HG02852 (cell line): Measurements from ENCODE around the gene KRT14.
"Not testable (repeated sequence)": the region's sequence is repeated elsewhere in the genome, so short reads cannot be mapped to it uniquely, and the experiment has no call there.

Source experiments
- ATAC-seq: cut with Tn5 transposase; IDR thresholded peaks from one replicate; pipeline ENCODE4 v1.9.1; 2021; ENCODE audit warnings: mild to moderate bottlenecking, moderate library complexity; ENCODE audit not compliant: unreplicated experiment

The KRT14 gene

DNA sequence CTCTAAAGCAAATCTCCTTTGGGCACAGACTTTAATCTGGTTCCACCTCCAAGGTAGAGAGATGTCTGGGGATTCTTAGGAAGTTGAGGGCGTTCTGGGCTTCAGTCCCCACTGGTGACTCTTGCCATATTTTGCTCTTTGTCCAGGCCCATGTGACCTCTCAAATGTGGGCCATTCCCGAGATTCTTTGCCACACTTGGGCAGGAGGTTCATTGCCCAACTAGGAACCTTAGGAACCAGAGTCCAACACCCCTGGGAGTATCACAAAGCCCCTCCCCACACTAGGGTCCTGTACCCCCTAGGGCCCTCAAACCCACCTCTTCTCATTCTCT lies 6.5 kb downstream of the KRT14 start:
- ATAC-seq, result no peak

DNA sequence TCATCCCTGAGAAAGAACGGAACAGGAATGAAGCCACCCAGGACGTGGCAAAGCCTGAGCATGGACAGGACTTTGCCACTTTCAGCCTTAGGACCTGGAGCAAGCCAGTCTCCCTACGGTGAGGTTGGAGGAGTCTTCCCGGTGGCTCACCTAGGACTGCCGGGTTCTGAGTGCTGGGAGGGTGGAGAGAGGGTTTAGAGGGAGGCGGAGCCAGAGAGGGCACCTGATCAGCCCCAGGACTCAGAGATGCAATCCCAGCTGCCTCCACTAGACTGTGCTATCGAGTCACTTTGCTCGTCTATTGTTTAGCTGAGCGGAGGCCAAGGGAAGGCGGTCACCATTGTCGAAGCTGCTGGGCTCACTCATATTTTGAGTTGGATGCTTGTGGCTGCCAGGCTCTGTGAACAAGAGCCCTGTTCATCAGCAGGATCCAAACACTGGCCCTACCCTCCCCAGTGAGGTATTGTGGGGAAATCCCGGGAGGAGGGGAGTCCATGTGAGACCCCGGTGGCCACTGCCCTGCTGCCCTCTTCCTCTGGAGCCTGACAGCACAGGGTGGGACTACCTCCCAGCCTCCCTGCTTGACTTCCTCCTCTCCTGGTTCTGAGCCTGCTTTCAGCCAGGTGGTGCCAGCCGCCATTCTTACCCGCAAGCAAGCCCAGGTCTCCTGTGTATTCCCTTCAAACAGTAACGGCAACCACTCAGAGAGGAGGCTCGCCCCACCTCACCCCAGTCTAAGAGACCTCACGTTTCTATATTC lies 7.0 kb downstream of the KRT14 start:
- ATAC-seq, result no peak

DNA sequence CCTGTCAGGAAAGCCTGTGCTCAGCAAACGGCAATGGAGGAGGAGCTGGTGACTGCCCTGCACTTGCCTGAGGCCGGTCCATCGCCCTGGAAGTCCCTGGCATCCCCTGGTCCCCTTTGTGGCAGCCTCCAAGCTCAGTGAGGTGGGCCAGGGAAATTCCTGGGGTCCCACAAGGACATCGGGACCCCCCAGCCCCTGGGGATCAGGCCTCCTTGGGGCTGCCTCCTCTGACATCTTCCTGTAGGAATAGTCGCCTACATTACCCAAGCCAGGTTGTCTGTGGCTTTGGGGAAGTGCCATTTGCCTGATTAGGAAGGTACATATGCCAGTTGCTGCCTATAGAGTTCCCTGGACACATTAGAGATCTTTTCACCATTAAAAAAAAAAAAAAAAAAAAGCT lies 7.7 kb downstream of the KRT14 start:
- no peak for ATAC-seq

DNA sequence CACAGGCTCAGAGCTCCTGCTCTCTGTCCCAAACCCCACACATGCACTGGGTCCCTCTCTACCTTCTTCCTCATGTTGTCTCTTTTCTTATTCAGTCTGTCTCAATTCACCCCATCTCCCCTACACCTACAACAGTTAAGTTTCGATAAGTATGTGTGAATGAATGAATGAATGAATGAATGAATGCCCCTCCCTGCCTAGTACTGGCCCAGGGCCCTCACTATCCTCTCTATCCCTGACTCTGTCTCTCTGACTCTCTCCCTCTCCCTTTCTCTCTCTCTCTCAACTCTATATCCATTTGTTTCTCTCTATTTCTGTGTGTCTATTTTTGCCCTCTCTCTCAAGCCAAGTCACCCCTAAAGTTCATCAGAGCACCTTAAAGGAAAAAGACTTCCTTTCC lies 8.2 kb downstream of the KRT14 start:
- ATAC-seq, result no peak

DNA sequence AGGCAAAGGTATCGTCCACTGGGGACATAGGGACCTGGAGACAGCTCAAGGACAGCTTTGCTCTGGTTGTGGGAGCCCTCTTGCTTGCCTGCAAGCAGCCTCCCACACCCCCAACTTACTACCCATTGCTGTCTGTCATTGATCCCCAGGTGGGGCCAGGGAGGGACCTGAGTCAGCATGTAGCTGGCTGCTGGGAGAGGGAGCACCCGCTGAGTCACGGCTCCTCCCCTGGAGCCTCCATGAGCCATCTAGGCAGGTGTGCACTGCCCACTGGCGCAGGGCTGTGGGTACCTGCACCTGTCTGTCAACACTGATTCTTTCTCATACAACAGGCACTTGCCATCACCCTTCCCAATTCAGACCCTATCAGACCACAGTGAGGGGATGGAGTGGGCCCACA lies 10.0 kb downstream of the KRT14 start:
- not testable (repeated sequence) for ATAC-seq

DNA sequence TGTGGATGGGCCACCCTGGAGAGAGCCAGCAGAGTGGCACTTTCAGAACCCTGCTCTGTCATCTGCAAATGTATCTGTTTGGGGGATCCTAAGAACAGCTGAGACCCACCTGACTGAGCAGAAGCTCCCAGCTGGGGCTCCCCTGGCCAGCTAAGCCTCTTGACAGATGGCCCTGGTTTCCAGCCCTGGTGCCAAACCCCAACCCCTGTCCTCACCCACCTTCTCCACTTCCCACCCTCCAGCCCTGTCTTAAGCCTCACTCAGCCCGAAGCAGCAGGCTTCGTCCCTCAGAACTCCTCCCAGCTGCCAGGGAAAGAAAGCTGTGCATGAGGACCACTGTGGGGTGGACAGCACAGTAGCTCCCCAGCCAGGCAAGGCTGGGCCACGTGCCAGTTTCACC lies 11.4 kb downstream of the KRT14 start:
- ATAC-seq, result no peak

DNA sequence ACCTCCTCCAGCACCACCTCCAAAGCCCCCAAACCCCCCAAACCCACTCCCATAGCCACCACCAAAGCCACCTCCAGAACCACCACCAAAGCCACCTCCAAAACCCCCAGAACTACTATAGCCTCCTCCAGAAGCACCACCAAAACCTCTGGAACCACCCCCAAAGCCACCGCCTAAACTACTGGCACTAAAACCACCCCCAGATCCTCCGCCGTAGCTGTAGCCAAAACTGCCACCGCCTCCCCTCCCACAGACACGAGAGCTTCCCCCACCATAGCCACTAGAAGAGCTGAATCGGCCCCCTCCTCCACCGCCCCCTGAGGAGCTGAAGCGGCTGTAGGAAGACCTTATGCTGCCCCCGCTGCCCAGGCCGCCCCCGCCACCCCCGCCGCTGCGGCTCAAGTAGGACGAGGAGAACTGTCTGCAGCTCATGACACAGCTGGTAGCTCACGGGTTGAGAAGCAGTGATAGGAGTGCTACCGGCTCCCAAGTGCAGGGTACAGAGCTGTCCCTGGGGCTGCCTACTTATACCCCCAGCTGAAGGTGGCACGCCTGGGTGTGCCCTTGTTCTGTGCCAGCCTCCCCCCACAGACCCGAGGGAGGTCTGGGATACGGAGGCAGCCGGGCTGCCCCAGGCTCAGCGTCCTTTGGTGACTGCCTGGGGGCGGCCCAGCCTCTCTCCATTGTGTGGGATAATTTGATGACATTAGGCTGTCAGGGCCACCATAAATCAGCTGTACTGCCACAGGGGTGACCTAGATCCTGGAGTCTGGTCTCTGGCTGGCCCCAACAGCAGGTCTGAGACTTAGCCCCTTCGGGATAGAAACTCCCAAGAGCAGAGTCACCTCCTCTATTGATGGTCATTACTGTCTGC lies 14.9 kb downstream of the KRT14 start, which contains the start of gene KRT9:
KRT9 (minus strand) TSS at position 499 of the 874 bp plus-strand sequence; CDS start at position 432, 67 bp downstream.
- no peak for ATAC-seq

DNA sequence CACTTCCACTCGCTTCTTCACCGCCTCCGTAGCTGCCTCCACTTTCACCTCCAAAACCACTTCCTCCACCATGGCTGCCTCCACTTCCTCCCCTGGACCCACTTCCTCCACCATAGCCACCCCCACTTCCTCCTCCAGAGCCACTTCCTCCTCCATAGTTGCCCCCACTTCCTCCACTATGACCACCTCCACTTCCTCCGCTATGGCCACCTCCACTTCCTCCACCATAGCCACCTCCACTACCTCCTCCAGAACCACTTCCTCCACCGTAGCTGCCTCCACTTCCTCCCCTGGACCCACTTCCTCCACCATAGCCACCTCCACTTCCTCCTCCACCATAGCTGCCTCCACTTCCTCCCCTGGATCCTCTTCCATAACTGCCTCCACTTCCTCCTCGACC lies 19.4 kb downstream of the KRT14 start:
- ATAC-seq, result no peak

DNA sequence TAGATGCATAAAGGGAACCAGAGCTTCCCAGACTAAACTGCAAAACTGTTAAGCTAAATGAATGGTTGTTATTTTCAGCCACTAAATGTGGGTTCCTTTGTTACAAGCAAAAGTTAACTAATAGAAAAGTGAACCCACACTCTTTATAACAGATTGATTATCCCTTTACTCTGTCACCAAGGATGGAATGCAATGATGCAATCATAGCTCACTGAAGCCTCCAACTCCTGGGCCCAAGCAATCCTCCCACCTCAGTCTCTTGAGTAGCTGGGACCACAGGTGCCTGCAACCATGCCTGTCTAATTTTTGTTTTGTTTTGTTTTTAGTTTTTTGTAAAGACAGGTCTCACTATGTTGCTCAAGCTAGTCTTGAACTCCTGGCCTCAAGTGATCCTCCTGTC lies 21.4 kb downstream of the KRT14 start:
- ATAC-seq, result no peak

DNA sequence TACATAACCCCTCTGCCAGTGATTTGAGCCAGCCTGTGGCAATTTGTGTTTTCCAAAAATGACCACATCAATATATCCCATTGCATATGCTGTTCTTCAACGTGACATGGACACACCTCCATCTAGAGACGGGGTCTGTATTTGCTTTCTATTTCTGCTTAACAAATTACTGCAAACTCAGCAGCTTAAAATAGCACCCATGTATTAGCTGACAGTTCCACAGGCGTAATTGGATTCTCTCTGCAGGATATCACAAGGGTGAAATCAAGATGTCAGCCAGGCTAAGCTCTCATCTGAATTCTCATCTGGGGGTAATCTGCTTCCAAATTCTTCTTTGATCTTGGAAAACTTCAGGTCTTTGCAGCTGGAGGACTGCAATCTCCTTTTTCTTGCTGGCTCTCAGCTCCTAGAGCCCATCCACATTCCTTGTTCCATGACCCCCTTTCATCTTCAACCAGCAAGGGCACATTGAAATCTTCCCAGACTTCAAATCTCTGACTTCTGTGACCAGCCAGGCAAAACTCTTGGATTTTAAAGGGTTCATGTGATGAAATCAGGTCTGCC lies 23.0 kb downstream of the KRT14 start:
- ATAC-seq, result no peak

DNA sequence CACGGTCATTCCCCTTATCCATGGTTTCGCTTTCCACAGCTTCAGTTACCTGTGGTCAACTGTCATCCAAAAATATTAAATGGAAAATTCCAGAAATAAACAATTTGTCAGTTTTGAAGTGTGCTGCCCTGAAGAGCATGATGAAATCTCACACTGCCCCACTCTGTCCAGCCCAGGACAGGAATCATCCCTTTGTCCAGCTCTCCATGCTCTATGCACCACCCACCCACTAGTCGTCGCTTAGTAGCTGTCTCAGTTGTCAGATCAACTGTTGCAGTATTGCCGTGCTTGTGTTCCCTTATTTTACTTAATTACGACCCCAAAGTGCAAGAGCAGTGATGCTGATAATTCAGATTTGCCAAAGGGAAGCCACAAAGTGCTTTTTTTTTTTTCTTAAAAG lies 25.1 kb downstream of the KRT14 start:
- ATAC-seq, result no peak

DNA sequence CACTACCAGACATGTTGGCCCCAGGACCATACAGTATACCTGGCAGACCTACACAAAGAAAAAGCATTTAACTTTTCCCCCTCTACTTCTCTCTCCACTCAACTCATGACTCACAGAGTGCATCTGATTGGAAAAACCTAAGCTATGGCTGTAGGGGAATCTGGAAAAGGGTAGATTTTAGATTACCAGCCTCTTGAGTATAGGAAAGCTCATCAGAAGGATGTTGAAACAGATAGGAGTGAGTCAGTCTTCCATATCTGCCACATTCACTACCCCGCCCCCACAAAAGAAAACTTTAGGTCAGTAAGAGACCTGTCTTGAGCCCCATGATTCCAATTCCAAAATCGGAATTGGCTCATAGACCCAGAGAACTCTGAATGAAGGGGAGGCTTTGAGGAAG lies 27.1 kb downstream of the KRT14 start:
- ATAC-seq, result no peak

DNA sequence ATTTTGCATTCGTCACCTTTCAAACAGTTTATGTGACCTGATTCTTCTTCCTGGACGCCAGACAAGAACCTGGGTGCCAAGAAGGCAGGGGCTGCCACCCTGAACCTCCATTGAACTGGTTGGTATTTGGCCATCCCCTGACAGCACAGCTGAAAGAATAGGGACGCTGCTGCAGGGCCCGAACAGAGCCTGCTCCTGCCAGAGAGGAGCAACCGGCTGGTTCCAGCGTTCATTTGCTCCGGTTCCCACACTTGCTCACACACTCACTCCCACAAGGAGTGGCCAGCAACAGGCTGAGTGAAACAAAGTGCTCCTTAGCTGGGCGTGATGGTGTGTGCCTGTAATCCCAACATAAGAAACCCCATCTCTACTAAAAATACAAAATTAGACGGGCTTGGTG lies 29.8 kb downstream of the KRT14 start:
- no peak for ATAC-seq

DNA sequence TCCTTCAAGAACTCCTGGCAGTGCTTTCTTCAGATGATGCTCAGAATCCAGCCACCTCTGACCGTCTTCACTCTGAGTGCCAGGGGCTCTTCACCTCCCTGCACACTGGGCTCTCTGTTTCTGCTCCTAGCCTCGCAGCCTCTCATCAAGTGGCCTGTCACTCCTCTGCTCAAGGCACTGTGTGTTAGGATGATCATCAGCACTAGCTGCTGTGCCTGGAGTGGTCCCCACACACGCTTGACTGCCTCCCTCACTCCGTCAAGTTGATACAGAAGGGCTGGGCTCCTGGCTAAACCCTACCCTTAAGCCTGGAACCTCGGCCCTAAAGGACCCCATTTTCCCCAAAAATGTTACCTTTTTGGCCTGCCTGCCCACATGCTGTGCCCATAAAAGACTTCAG lies 30.4 kb downstream of the KRT14 start:
- ATAC-seq, result no peak

DNA sequence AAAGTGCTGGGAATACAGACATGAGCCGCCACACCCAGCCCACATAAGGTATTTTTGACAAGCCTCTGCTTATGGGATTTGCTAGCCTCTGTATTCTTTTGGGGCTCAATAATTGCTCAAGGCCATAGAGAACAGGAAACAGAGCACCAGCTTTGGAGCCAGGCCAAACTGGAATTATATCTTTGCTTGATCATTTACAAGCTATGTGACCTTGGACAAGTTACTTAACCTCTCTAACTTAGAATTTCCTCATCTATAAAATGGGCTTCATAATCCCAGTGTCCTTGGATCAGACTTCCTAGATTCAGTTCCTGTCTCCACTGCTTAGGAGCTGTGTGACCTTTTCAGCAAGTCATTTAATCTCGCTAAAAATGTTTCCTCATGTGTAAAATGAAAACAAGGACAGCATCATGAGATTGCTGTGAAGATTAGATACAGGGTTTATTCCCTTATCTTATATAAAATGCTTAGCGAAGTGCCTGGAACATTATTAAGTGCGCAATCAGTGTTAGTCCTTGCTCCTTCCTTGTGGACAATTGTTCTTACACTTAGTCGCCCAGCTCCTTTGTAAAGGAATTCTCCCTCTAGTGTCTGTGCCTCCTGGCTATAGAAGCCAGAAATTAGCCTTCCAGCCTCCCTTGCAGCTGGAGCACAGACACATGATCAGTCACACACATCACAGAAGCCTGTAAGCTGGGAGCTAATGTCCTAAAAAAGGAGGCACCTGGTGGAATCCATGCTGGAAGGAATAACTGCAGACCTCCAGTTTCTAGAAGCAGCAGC lies 31.4 kb downstream of the KRT14 start:
- no peak for ATAC-seq

DNA sequence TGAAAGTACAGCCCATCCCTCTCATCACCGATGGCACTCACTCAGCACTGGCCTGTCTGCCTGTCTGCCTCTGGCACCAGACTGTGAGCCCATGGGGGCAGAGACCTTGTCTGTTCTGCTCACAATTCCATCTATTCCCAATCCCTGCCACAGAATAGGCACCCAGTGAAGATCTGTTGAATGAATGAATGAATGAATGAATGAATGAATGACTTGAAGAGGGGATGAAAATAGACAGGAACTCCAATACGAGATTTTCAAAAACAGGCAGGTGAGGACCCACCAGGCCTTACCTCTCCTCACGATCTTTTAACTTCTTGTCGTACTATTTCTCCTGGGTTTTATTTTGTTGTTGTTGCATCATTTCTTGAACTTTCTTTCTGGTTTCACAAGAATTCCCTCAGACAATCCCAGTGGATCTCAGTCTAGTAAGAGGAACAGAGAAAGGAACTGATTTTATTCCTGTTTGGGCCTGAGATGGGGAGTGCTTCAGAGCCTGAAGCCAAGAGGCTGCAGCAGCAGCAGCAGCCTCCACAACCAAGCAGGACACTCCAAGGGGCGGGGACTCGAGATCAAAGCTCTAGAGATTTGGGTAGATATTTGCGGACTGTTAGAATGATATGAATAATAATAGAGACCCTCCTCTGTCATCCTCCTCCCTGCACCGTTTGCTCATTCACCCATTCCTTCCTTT lies 32.6 kb downstream of the KRT14 start:
- no peak for ATAC-seq

DNA sequence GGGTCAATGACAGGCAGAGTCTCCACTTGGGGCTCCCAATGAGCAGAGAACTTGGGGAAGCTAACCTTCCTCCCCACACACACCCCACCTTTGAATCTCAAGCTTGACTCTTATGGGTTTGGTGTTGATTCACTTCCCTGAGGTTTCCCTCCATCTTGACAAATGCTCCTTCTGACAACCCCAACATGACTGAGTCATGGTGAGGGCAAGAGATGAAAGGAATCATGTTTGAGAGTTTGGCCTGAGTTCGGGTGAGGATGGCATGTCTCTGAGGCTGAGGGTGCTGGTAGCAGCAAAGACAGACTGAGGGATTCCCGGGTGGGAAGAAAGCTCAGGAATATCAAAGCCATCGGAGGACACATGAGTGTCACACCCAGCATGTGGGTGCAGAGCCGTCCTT lies 33.5 kb downstream of the KRT14 start:
- no peak for ATAC-seq

DNA sequence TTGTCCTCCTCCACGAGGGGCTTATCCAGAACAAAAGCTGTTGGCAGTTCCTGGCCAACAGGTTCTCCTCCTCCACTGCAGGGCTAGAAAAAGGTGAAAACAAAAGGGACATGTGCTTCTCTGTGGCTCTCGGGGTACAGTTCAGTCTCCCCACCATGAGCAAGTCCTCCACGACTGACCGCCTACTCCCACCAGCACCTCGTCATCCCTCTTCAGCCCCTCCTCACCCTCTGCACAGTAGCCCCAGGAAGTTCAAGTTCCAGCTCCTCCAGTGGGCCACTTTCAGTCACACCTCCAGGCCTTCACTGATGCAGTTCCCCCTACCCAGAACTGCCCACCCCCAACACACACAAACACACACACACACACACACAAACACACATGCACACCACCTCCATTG lies 34.2 kb downstream of the KRT14 start:
- ATAC-seq, result no peak

DNA sequence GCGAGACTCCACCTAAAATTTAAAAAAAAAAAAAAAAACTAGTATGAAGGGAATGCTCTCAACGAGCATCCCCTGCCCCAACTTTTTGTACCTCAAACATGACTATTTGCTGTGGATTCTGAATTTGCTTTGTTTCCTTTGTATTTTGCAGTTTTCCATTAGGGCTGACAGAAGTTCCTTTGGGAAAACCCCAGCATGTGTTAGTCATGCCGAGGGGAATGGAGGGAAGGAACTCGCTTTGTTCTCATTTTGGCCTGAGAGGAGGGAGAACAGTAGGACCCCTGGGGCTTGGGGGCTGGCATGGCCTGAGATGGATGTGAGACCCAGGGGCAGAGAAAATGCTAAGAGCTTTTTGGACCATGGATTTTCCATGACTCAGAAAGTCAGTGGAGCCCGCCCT lies 35.3 kb downstream of the KRT14 start:
- ATAC-seq, result no peak

DNA sequence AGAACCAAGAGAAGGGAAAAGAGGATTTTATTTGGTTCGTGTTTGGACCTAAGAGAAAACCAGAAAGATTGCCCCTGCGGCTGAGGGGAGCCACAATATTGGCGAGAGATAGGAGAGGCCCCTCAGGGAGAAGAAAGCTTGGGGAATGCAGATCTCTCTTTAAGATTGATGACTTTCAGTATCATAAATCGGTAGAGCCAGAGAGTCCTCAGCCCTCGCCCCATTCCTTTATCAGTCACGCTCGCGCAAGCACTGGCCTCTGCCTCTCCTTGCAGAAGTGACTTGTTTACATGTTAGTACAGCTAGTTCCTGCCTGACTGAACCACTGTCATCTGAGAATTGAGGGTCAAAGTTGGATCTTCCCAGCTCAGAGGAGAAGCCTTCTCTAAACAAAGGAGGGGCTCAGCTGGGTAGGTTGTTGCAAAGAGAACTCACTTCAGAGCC lies 37.1 kb downstream of the KRT14 start:
- no peak for ATAC-seq
